Measurements from ENCODE around the gene DNAH8. TPM values are rescaled to one million over a fixed set of nuclear protein-coding genes. Genes with fewer than 3 reads are reported as not detected.

Gene DNAH8
- total RNA-seq, 2 experiments from 2014 or later, result 0.06 to 0.11 TPM

GRCh38 chr6:38799529-38800184, 84.5 kb downstream of the DNAH8 start:
- Mint-ChIP-seq H3K4me3 (no peak overlapping the region), H3K4me1 (no peaks in the 10 kb centered on the region), H3K9me3 (no peaks in the 10 kb centered on the region), H3K27ac (no peak overlapping the region), H3K27me3 (peaks cover 60% of the 10 kb centered on the region), H3K36me3 (no peaks in the 10 kb centered on the region)
- POLR2A ChIA-PET, result no interaction called here
- DNase-seq (no peak), ATAC-seq (ENCODE audit: low read depth) (no peak)

DNA sequence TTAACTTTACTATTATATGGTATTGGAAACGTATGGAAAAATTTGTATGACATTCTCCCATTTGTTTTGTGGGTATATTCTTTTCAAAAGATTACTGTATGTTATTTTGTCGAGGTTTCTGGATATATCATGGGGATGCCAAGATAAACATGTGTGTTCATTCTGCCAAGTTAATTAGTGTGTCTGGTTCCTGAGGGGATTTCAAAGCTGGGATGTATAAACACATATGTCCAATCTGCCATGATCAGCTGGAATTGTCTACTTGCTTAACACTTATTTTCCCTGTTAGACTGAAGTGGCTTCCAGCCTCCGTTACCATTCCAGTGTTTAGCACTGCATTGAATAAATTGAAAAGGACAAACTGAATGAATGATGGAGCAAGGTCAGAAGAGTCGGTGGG, 86.2 kb downstream of the DNAH8 start:
- H3K27me3 Mint-ChIP-seq, result peaks cover 66% of the 10 kb centered on the region
- H3K4me3 Mint-ChIP-seq, result no peak overlapping the region
- no peaks in the 10 kb centered on the region for H3K36me3 Mint-ChIP-seq
- no peaks in the 10 kb centered on the region for H3K4me1 Mint-ChIP-seq
- no peak overlapping the region for H3K27ac Mint-ChIP-seq
- POLR2A ChIA-PET, result no interaction called here
- DNase-seq (no peak), ATAC-seq (ENCODE audit: low read depth) (no peak)
- no peaks in the 10 kb centered on the region for H3K9me3 Mint-ChIP-seq

DNA sequence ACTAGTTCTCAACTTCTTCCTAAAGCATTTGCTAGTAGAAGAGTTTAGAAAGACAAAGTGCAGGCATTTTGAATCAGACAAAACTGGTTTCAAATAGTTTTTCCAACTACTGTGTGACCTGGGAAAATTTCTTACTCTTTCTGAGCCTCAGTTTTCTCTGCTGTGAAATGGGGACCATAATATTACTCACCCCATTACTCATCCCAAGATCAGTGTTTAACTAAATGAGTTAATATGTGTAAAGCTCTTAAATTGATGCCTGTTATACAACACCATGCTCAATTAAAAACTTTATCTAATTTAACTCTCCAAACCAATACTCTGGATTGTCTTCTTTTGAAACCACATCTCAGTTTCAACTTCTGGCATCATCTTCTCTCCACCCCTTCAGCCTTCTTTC, 87.4 kb downstream of the DNAH8 start:
- Mint-ChIP-seq H3K27me3 (peaks cover 59% of the 10 kb centered on the region), H3K9me3 (no peaks in the 10 kb centered on the region), H3K36me3 (no peaks in the 10 kb centered on the region), H3K4me3 (no peak overlapping the region), H3K4me1 (no peaks in the 10 kb centered on the region), H3K27ac (no peak overlapping the region)
- no peak for ATAC-seq (ENCODE audit: low read depth)
- no peak for DNase-seq
- POLR2A ChIA-PET, result no interaction called here

GRCh38 chr6:38803129-38803528, 88.0 kb downstream of the DNAH8 start:
- ATAC-seq (ENCODE audit: low read depth) (no peak), DNase-seq (no peak)
- no peaks in the 10 kb centered on the region for H3K4me1 Mint-ChIP-seq
- H3K36me3 Mint-ChIP-seq, result no peaks in the 10 kb centered on the region
- H3K27ac Mint-ChIP-seq, result no peak overlapping the region
- peaks cover 57% of the 10 kb centered on the region for H3K27me3 Mint-ChIP-seq
- no peaks in the 10 kb centered on the region for H3K9me3 Mint-ChIP-seq
- POLR2A ChIA-PET, result no interaction called here
- no peak overlapping the region for H3K4me3 Mint-ChIP-seq

- no peaks in the 10 kb centered on the region for H3K4me1 Mint-ChIP-seq
- ATAC-seq (ENCODE audit: low read depth) (no peak), DNase-seq (no peak)
- H3K36me3 Mint-ChIP-seq, result no peaks in the 10 kb centered on the region
- no peak overlapping the region for H3K27ac Mint-ChIP-seq
- H3K9me3 Mint-ChIP-seq, result no peaks in the 10 kb centered on the region
- POLR2A ChIA-PET, result no interaction called here
- H3K4me3 Mint-ChIP-seq, result no peak overlapping the region
- peaks cover 61% of the 10 kb centered on the region for H3K27me3 Mint-ChIP-seq
These were observed 89.2 kb downstream of the DNAH8 start for GRCh38 chr6:38804358-38804757.

- Mint-ChIP-seq H3K9me3 (no peaks in the 10 kb centered on the region), H3K4me3 (no peak overlapping the region), H3K4me1 (no peaks in the 10 kb centered on the region), H3K27me3 (peaks cover 59% of the 10 kb centered on the region), H3K36me3 (no peaks in the 10 kb centered on the region), H3K27ac (no peak overlapping the region)
- no peak for ATAC-seq (ENCODE audit: low read depth)
- POLR2A ChIA-PET, result no interaction called here
- no peak for DNase-seq
These were observed 90.1 kb downstream of the DNAH8 start for GRCh38 chr6:38805127-38805655.

DNA sequence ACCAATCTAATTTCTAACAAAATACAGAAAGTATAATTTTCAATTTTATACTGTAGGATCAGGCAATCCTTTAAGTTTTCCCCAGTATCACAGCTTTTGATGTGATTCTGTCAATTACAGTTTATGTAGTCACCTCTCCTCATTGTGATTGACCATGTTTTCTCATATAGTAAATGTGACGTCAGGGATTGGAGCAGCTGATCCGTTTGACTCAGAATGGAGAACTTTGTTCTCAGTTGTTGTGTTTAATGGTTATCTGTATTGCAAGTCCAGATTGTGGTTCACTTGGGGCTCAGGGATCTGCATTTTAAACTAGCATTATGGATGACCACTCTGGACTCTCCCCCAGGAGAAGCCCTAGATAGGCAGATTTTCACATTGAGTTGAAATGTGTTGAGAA, 90.6 kb downstream of the DNAH8 start:
- POLR2A ChIA-PET, result no interaction called here
- peaks cover 54% of the 10 kb centered on the region for H3K27me3 Mint-ChIP-seq
- H3K4me3 Mint-ChIP-seq, result no peak overlapping the region
- DNase-seq, result no peak
- ATAC-seq (ENCODE audit: low read depth), result no peak
- H3K27ac Mint-ChIP-seq, result no peak overlapping the region
- no peaks in the 10 kb centered on the region for H3K4me1 Mint-ChIP-seq
- H3K36me3 Mint-ChIP-seq, result no peaks in the 10 kb centered on the region
- H3K9me3 Mint-ChIP-seq, result no peaks in the 10 kb centered on the region

GRCh38 chr6:38806271-38806670, 91.2 kb downstream of the DNAH8 start:
- H3K4me1 Mint-ChIP-seq, result no peaks in the 10 kb centered on the region
- H3K4me3 Mint-ChIP-seq, result no peak overlapping the region
- no peak overlapping the region for H3K27ac Mint-ChIP-seq
- H3K36me3 Mint-ChIP-seq, result no peaks in the 10 kb centered on the region
- POLR2A ChIA-PET, result no interaction called here
- H3K27me3 Mint-ChIP-seq, result peaks cover 53% of the 10 kb centered on the region
- H3K9me3 Mint-ChIP-seq, result no peaks in the 10 kb centered on the region
- no peak for DNase-seq
- no peak for ATAC-seq (ENCODE audit: low read depth)

- DNase-seq (no peak), ATAC-seq (ENCODE audit: low read depth) (no peak)
- Mint-ChIP-seq H3K9me3 (no peaks in the 10 kb centered on the region), H3K4me3 (no peak overlapping the region), H3K27me3 (peaks cover 55% of the 10 kb centered on the region), H3K4me1 (no peaks in the 10 kb centered on the region), H3K27ac (no peak overlapping the region), H3K36me3 (no peaks in the 10 kb centered on the region)
- POLR2A ChIA-PET, result no interaction called here
These were observed 91.7 kb downstream of the DNAH8 start for GRCh38 chr6:38806833-38807232.

DNA sequence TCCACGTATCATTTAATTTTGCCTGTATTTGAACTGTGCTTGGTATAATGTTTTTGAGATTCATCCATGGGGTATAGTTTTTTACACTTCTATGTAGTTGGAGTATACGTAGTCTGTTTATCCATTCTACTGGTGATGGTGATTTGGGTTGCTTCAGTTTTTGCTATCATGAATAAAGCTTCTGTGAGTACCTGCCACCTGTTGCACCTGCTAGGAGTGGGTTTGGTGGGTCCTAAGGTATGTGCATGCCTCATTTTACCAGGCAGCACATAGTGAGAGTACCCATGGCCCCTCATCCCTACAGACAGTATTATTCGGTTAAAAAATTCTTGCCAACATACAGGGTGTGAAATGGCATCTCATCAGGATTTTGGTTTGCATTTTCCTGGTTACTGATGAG, 92.9 kb downstream of the DNAH8 start:
- Mint-ChIP-seq H3K36me3 (no peaks in the 10 kb centered on the region), H3K4me3 (no peak overlapping the region), H3K9me3 (no peaks in the 10 kb centered on the region), H3K4me1 (no peaks in the 10 kb centered on the region), H3K27me3 (peaks cover 61% of the 10 kb centered on the region), H3K27ac (no peak overlapping the region)
- POLR2A ChIA-PET, result no interaction called here
- DNase-seq (no peak), ATAC-seq (ENCODE audit: low read depth) (no peak)

DNA sequence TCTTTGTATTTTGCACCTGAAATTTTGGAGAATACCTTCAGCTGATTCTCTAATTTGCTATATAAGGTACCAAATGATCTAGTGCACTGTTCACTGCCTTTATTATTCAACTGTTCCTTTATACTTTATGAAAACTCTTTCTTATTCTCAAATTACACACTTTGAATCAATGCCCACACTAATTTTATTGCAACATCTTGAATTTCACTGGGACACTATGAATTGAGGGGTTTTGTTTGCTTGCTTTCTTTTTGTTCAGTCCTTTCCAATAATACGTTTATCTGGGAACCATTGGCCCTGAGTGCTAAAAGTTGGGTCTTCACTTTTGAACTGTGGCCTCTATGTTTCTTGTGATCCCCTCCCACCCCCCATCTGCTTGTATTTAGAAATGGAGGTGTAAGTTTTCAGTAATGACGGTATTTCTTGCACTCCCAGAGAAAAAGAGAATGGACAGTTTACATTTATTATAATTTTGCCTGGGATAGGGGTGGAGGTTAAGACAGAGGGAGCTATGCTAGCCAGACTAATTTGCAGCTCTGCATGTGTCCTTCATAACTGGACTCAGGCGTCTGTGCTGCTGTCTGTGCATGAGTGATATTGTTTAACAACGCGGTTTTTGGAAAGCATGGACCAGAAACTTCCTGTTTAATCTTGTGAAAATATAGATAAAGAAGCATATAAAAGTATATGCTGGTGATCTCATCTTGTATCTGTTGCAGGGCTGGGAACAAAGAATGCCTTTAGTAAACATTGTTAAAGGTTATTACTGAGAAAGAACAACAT, 98.1 kb downstream of the DNAH8 start:
- no peak overlapping the region for H3K4me3 Mint-ChIP-seq
- ATAC-seq (ENCODE audit: low read depth), result no peak
- peaks cover 69% of the 10 kb centered on the region for H3K27me3 Mint-ChIP-seq
- no peak for DNase-seq
- no peaks in the 10 kb centered on the region for H3K9me3 Mint-ChIP-seq
- no peak overlapping the region for H3K27ac Mint-ChIP-seq
- no peaks in the 10 kb centered on the region for H3K36me3 Mint-ChIP-seq
- POLR2A ChIA-PET, result no interaction called here
- H3K4me1 Mint-ChIP-seq, result no peaks in the 10 kb centered on the region

DNA sequence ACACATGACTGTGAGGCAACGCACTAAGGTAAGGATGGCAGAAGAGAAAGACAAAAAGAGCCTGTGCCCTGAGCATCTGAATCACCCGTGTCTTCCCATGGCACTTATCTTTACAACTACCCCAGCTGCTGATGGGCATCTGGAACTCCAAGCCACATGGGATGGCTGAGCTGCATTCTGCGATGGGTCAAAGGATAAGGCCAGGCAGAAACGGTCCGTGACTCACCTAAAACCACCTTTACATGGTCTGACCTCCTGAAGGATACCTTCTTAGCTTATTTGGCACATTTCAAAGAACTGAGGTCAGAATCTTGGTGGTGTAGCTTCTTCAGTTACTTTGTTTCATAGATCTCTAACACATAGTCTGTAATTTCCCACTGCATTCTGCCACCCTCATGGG, 99.7 kb downstream of the DNAH8 start:
- Mint-ChIP-seq H3K36me3 (no peaks in the 10 kb centered on the region), H3K27ac (no peak overlapping the region), H3K4me3 (no peak overlapping the region), H3K4me1 (no peaks in the 10 kb centered on the region), H3K9me3 (no peaks in the 10 kb centered on the region), H3K27me3 (peaks cover 72% of the 10 kb centered on the region)
- POLR2A ChIA-PET, result no interaction called here
- DNase-seq (no peak), ATAC-seq (ENCODE audit: low read depth) (no peak)

DNA sequence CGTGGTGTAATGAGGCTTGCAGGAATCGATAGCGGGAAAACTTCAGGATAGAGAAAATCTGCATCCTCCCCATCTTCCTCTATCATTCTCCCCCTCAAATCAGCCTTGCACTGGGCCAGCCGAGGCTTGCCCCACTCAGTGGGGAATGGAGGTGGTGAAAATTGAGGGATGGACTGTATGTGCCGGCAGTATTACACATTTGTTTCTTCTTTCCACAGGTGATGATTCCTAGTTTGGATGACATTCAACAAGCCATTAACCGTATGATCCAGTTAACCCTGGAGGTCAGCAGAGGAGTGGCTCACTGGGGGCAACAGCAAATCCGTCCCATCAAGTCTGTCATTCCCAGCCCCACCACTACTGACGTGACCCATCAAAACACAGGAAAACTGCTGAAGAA, 100.1 kb downstream of the DNAH8 start:
- no peak overlapping the region for H3K4me3 Mint-ChIP-seq
- no peaks in the 10 kb centered on the region for H3K4me1 Mint-ChIP-seq
- H3K36me3 Mint-ChIP-seq, result no peaks in the 10 kb centered on the region
- H3K9me3 Mint-ChIP-seq, result no peaks in the 10 kb centered on the region
- ATAC-seq (ENCODE audit: low read depth) (no peak), DNase-seq (no peak)
- H3K27ac Mint-ChIP-seq, result no peak overlapping the region
- POLR2A ChIA-PET, result no interaction called here
- H3K27me3 Mint-ChIP-seq, result peaks cover 73% of the 10 kb centered on the region

GRCh38 chr6:38818691-38819090, 103.6 kb downstream of the DNAH8 start:
- POLR2A ChIA-PET, result no interaction called here
- Mint-ChIP-seq H3K4me3 (no peak overlapping the region), H3K36me3 (no peaks in the 10 kb centered on the region), H3K27ac (no peak overlapping the region), H3K9me3 (no peaks in the 10 kb centered on the region), H3K27me3 (peaks cover 72% of the 10 kb centered on the region), H3K4me1 (no peaks in the 10 kb centered on the region)
- ATAC-seq (ENCODE audit: low read depth), result no peak
- no peak for DNase-seq

Measured in activated naive CD8-positive, alpha-beta T cell treated with anti-CD3 and anti-CD28 coated beads, Interleukin-2, amount 10 ng/mL, durations not matched to agents 7 days and 5 days (primary cell).